Left renal pelvis (tissue), 4 donors: ENCODE measurements around the gene FASN. TPM values are rescaled to one million over a fixed set of nuclear protein-coding genes. Genes with fewer than 3 reads are reported as not detected.
"Not testable (repeated sequence)": the region's sequence is repeated elsewhere in the genome, so short reads cannot be mapped to it uniquely, and the experiment has no call there.

Experiments
- DNase-seq, 4 donors: peaks; one replicate each; pipeline ENCODE4 v3.0.0-alpha.2; 2013; ENCODE audit warnings: low read depth in 4 of 4, low spot score in 3 of 4
- polyA plus RNA-seq, 4 donors: library from polyadenylated mRNA; unstranded; fragments of 120-200 nt; gene quantifications; one replicate each; pipeline ENCODE4 v1.2.1, GENCODE V29; 2013; ENCODE audit not compliant: insufficient read length in 4 of 4

FASN gene
- polyA plus RNA-seq, 4 donors = 30.3 to 56.9 (median 38.0) TPM

DNA sequence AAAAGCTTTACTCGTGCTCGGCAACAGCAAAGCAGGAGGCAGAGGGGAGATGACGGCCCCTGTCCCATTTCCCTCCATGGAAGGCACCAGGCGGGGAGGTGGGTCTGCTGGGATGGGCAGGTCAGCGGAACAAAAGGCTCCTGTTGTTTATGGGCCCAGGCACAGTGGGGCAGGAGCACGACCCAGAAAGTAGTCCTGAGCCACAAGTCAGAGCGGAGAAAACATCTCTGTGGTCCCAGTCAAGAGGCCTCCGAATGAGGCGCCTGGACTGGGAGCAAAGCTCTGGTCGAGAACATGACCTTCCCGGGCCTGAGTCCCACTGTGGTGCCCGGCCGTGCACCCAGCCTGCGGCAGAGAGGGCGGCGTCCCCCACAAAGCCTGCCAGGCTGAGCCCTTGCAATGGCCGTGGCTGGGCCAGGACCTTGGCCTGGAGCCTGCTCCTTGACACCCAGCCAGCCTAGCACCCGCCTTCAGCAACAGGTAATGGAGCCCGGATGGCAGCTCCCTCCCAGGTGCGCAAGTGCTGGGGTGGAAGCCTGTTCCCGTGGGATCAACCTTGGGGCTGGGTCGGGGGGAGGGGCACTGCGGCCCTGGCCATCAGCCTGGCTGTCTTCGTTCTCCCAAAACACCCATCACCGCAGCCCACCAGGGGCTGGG is 50.0 kb downstream of the FASN start:
- no peak for DNase-seq

- DNase-seq = no peak
Measured at GRCh38 chr17:82047379-82047778, 50.7 kb downstream of the FASN start.

DNA sequence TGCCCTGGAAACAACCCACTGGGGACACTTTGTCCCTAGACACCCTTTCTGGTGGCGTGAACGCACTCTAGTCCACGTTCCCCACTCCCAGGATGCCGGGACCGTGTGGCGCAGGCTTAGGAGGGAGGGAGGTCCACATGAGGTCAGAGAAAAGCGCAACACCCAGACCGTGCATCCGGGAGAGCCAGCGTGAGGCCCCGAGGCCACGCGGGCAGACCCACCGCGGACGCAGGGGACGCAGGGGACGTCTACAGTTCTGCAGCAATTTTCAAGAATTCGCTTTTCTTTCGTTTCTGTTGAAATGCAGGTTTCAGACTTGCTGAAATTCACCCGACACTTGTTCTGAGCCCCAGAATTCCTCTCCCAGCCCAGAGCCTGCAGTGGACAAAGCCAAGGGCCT is 51.1 kb downstream of the FASN start:
- no peak for DNase-seq

GRCh38 chr17:82045936-82046484 is 52.0 kb downstream of the FASN start:
- DNase-seq = no peak

- no peak for DNase-seq
Measured at GRCh38 chr17:82043507-82043906, 54.5 kb downstream of the FASN start.

DNA sequence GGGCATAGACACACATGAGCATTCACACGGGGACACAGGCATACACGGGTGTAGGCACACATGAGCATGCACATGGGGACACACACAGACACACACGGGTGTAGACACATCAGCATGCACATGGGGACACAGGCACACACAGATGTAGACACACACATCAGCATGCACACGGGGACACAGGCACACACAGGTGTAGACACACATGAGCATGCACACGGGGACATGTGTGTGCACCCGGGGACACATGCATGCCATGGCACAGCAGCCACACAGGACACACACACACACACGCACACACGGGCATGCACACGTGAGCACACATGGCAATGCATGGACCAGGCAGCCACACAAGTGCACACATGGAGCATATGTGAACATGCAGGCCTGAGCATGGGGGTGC is 55.4 kb downstream of the FASN start:
- DNase-seq = no peak

DNA sequence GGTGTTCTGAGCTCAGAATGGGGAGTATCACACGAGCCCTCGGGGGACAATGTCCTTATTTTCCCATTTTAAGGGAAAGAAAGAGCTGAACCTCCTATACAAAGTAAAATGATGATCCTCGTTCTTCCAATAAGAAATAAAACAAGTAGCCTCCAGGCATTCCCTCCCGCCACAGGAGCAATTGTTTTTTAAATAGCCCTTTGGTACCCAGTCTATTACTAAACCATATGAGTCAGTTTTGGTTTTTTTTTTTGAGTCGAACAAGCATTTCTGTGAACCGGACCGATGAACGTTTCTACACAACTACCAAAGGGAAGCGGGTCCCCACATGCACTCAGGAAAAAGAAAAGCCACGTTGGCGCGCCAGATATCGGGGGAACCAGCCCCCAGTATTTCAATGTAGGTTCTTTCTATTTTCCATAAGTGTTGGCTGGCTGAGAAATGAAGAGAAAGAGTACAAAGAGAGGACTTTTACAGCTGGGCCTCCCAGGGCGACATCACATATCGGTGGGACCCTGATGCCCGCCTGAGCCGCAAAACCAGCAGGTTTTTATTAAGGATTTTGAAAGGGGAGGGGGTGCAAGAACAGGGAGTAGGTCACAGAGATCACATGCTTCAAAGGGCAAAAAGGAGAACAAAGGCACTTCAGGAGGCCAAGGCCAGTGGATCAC is 56.8 kb downstream of the FASN start:
- no peak for DNase-seq

GRCh38 chr17:82039695-82040299 is 58.2 kb downstream of the FASN start:
- no peak for DNase-seq

DNA sequence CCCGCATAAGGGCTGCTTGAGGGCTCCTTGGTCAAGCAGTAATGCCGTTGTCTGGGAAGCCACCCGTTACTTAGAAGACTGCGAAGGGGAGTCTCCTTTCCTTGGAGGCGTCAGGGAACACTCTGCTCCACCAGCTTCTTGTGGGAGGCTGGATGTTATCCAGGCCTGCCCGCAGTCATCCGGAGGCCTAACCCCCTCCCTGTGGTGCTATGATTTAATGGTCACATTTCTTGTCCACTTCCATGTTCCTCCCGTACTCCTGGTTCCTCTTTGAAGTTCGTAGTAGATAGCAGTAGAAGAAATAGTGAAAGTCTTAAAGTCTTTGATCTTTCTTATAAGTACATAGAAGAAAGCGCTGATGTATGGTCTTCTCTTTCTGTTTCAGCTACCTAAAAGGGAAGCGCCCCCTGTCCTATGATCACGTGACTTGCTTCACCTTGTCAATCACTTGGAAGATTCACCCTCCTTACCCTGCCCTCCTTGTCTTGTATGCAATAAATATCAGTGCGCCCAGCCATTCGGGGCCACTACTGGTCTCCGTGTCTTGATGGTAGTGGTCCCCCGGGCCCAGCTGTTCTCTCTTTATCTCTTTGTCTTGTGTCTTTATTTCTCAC is 59.1 kb downstream of the FASN start:
- DNase-seq = not testable (repeated sequence)

DNA sequence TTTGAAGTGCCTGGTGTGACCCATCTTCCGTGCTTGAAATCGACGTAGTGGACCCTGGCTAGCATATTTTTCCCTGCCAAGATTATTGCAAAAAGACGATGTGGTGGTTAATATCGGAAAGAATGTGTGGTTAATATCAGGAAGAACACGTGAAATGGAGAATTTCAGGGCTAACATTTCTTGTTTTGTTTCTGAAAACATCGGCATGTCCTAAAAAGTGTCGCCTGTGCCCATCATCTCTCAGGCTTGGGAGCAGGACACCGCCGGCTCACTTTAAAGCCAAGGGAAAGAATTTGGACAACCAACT is 60.2 kb downstream of the FASN start:
- no peak for DNase-seq

DNA sequence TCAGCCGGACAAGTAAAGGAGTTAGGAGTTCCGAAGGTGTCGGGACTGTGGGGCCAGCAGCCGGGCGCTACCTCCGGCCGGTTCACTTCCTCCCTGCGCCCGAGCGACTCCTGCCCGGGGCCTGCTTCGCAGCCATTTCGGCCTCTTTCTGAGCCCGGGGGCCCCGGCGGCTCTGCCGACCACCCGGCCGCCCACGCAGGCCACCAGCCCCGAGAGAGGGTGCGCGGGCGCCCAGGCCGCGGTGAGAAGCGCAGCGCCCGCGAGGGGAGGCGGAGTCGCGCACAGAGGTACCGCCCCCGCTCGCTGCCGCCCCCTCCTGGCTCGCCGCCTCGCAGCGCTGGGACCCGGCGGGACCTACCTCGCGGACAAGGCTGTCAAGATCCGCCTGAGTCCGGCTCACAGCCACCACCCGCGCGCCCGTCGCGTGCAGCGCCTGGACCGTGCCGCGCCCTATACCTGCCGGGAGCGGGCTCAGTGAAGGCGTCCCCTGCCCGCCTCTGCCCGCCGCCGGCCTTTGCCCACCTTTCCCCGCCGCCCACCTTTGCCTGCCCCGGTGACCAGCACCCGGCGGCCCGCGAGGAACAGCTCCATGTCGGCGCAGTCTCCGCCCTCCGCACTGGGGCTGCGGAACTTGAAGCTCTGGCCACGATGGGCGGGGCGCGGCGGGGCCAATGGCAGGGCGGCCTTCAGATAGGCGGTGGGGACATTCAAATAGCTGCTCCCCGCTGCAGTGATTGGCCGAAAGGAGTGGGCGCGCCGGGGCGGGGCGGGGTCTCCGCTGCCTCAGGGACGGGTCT is 60.7 kb downstream of the FASN start, which contains the start of gene DCXR:
Gene DCXR (minus strand): TSS at position 606 of the 797 bp plus-strand sequence. CDS start 15 bp downstream, at position 591.
- DNase-seq = peak; percentile 88 to 91 (median 90)

DNA sequence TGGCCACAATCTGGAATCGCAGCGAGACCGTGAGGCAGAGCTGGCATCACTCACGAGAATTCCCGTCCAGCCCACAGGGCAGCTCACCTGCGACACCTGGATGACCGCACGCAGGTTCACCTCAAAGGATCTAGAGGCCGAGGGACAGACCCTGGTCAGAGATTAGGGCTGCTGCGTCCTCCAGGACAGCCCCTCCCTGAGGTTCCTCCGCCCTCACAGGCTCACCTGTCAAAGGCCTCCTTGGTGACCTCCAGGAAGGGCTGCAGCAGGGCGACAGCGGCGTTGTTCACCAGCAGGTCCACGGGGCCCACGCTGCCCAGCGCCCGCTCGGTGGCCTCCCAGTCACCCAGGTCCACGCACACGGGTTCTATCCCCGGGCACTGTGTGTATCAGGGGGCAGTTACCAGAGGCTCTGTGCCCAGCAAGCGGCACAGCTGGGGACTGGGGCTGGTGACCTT is 61.4 kb downstream of the FASN start:
- DNase-seq = no peak

DNA sequence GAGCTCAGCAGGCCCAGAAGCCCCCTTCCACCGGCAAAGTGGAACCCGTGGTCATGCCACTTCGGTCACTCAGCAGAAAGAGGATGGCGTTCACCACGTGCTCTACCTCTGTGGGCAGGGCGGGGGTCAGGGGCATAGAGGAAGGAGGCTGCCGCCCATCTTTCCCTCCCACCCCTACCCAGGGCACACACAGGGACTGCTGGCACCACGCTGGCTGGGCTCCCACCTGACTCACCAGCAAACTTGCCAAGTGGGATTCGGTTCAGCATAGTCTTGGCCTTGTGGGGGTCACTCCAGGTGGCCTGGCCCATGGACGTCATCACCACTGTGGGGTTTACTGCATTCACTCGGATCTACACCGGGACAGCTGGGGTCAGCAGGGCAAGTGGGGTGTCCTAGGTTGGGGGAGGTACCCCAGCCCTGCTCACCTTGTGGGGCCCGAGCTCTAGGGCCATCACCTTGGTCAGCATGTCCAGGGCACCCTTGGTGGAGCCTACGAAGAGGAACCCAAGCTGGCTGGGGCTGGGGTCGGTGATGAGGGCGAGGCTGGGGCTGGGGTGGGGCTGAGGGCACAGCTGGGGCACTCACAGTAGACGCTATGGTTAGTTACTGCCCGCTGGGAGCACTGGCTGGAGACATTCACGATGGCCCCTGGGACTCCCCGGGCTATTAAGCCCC is 61.9 kb downstream of the FASN start:
- no peak for DNase-seq

GRCh38 chr17:82035488-82035887 is 62.5 kb downstream of the FASN start:
- DNase-seq = no peak

DNA sequence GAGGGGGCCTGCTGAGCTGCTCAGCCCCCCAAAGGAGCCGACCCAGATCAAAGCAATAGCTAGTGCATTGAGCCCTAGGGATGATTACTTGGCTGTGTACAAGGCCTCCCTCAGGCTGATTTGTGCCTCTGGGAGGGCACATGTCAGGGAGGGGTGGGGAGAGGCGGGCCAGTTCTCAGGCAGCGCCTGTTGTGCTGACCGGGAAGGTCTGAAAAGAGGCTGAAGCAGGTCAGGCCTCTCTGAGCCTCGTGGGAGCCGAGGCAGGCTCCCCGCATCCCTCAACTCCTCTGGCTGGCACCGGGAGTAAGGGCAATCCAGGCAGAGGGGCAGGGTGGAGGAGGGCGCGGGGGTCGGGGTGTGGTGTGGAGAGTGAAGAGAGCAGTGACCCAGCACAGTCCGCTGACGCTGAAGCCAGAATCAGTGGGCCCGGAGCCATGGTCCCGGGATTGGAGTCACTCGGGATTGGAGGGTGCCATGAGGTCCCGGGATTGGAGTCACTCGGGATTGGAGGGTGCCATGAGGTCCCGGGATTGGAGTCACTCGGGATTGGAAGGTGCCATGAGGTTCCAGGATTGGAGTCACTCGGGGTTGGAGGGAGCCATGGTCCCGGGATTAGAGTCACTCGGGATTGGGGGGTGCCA is 63.5 kb downstream of the FASN start:
- DNase-seq = no peak

DNA sequence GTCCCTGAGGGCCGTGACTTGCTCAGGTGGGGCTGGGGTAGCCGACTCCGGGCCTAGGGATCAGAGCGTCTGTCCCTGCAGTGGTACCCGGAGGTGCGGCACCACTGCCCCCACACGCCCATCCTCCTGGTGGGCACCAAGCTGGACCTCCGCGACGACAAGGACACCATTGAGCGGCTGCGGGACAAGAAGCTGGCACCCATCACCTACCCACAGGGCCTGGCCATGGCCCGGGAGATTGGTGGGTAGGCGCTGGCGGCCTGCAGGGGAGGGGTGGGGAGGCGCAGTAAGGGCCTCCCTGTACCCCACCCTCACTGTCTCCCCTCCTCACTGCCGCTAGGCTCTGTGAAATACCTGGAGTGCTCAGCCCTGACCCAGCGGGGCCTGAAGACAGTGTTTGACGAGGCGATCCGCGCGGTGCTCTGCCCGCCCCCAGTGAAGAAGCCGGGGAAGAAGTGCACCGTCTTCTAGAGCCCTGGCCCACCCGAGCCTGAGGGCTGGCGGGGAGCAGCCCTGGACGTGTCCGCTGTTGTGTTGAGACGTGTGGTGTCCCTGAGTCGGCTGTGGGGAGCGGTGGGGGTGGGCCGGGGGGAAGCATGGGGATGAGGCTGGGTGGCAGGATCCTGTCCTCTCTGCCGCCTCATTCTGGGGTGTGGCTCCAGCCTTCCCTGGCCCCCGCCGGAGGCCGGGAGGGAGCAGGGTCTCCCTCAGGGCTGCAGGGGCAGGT is 64.5 kb downstream of the FASN start:
- no peak for DNase-seq

DNA sequence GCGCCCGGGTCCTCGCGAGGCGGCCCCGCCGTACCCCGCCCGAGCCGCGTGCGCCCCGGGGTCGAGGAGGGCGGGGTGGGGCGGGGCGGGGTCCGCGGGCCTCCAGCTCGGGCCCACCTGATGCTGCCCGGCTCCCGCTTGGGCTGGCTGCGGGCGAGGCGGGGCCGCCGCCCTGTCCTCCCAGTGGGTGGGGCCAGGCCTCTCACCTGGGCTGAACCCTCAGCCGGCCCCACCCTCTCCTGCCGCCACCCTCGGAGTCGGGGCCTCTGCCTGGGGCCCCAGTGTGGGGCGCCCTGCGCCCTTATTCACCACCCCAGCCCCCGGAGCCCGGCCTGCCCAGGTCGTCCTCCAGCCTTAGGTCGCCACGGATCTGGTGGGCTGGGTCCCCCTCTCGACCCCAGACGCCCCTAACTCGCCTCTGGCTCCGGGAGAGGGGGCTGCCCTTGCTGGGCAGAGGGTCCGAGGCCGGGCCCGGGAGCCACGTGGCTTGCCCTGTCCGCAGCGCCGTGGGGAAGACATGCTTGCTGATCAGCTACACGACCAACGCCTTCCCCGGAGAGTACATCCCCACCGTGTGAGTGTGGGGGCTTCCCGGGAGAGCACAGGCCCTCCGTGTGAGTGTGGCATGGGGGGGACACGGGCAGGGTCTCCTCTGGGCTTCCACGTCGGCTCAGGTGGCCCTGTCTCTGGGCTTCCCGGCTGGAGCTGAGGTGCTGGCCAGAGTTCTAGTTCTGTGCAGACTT is 66.0 kb downstream of the FASN start:
- no peak for DNase-seq

GRCh38 chr17:82031303-82031884 is 66.6 kb downstream of the FASN start, which contains the start of gene RAC3:
RAC3 (plus strand) TSS chr17:82031678; CDS start chr17:82031762, 84 bp downstream.
- no peak for DNase-seq
